HG03066 (cell line): ENCODE results near the gene CTNS.
"Not testable (repeated sequence)": the region's sequence is repeated elsewhere in the genome, so short reads cannot be mapped to it uniquely, and the experiment has no call there.

Source experiments
- ATAC-seq: cut with Tn5 transposase; IDR thresholded peaks from one replicate; pipeline ENCODE4 v1.9.1; 2021; ENCODE audit warnings: low read depth; ENCODE audit not compliant: unreplicated experiment

Gene CTNS

DNA sequence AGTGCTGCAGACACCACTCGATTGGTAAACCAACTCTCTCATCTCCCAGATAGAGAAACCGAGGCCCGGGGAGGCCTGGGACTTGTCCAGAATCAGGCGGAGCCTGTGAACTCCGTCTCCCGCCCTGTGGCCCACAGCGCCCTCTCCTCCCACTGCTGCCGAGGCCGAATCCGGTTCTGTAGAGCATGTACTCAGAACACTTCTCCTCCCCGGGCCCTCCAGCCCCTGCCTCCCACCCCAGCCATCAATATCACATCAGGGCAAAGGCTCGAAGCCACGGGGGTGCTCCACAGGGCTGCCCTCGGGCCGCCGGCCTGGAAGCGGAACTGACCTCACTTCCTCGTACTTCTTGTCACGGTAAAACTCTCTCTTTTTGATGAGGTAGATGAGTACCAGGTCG lies 45.0 kb downstream of the CTNS start:
- no peak for ATAC-seq

DNA sequence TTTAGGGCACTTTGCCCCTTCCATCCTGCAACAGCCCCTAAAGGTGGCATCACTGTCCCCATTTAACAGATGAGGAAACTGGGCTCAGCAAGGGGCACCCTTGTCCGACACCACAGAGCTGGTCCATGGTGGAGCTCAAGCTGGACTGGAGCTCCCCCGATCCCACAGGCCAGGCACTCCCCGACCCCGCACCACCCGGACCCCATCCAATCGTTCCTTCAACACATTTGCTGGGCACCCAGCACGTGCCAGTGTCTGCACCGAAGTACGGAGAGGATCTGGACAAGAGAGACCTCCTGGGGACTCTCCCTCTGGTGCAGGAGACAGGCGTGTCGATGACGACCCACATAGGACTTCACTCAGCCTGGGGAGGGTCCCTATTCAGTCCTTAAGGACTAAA lies 45.5 kb downstream of the CTNS start:
- no peak for ATAC-seq

DNA sequence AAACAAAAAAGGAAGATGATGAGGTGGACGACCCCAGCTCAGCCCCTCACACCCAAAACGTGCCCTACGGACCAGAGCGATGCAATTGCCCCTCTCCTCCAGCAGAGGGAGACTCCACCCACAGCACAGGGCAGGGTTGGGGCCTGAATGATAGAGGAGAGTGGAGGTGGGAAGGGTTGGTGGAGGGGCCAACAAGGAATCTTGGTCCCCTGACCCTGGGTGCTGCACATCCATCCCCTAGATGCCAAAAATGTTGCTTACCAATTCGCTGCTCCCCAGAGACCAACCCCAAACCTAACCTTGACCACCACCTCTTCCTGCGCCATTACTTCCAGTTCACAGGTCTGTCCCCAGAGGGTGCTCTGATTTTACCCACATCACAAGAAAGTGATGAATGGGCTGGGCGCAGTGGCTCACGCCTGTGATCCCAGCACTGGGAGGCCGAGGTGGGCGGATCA lies 46.5 kb downstream of the CTNS start:
- no peak for ATAC-seq

- ATAC-seq: no peak
These were observed 48.6 kb downstream of the CTNS start for GRCh38 chr17:3685174-3685573.

DNA sequence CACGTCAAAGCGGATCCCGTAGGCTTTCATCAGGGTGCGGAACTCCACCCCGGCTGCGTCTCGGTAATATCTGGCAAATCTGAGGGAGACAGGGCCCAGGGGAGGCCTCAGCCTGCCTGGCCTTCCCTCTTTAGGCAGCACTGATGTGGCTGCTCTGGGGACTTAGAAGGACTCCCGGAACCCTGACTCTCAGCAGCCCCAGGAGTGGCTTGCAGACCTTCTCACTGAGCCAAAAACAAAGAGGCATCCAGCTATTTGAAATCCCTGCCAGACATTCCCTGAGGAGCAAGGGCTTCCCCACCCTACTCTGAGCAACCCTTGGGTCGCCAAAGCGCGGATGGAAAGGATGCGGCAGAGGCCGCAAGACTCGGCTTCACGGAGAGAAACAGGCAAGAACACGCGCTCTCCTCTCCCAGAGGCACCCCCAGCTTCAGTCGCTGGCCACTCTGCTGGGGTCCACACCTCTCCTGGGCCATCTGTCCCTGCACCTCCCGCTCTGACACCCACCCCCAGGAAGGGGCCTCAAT lies 51.5 kb downstream of the CTNS start:
- ATAC-seq: no peak

GRCh38 chr17:3688852-3689261 lies 52.3 kb downstream of the CTNS start:
- no peak for ATAC-seq

DNA sequence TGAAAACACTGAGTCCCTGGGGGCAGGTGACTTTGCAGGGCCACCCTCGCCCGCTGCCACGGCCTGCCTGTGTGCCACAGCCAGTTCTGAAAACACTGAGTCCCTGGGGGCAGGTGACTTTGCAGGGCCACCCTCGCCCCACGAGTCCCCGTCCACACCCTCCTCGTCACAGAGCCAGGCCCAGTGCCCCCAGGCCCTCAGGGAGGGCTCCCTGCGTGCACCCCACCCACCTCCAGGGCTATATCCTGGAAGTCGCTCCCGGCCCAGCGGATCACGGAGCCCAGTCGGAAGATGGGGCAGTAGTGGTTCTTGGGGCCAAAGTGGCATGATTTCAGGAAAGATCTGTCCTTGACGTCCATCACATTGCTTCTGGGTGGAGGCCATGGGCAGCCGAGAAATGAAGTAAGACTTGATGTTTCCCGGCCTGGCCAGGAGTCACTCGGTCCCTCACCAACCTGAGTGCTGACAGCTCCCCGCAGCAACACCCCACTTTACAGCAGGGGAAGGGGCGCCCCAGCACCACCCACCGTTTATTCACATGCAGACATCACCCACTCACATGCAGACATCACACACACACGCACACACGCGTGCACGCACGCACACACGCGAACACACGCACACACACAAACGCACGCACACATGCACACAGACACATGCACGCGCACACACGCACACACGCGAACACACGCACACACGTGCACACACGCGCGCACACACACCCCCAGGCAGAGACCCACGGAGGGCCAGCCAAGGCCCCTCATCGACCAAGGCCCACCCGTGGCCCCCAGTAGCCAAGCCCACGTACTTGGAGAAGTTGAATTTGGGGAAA lies 52.9 kb downstream of the CTNS start:
- ATAC-seq: no peak

GRCh38 chr17:3690094-3690715 lies 53.6 kb downstream of the CTNS start:
- no peak for ATAC-seq

- ATAC-seq: no peak
These were observed 55.1 kb downstream of the CTNS start for GRCh38 chr17:3691617-3692067.

GRCh38 chr17:3692346-3692745 lies 55.8 kb downstream of the CTNS start:
- ATAC-seq: no peak

DNA sequence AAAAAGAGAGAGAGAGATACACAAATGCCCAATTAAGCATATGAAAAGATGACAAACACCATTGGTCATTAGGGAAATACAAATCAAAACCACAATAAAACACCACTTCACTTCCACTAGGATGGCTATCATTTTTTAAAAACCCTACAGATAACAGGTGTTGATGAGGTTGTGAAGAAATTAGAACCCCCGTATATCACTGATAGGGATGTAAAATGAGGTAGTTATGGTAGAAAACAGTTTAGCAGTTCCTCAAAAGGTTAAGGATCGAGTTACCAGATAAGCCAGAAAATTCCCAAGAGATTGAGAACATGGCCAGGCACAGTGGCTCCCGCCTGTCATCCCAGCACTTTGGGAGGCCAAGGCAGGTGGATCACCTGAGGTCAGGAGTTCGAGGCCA lies 56.6 kb downstream of the CTNS start:
- ATAC-seq: no peak

DNA sequence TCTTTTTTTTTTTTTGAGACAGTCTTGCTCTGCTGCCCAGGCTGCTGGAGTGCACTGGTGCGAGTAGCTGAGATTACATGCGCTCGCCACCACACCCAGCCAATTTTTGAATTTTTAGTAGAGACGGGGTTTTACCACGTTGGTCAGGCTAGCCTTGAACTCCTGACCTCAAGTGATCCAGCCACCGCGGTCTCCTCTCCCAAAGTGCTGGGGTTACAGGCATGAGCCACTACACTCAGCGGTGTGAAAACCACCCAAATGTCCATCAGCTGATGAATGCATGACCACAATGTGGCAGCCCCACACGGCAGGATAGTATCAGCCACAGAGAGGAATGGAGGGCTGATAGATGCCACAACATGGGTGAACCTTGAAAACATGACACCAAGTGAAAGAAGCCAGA lies 57.3 kb downstream of the CTNS start:
- no peak for ATAC-seq

DNA sequence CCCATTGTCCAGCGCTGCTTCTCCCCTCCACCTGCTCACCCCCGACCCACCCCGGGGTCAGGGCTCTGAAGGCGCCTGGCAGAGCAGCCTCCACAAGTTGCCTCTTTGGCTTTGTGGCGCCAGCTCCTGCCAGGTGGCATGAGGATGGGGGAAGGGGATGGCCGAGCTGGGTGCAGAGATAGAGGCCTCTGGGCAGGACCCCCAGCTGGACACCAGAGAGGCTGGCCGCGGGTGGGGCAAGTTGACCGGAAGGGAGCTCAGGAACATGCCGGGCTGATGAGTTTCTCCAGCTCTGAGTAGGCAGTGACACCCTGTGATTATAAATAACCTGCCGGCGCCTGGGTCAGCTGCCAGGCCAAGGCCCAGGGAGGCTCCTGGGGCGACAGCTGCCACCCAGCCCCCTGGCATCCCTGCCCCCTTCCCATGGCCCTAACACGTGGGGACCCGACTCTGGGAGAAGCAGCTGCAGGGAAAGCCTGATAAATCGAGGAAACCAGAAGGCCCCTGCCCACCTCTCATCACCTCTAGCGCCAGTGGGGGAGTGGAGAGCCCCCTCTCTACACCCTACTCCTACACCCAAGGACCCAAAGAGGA lies 58.7 kb downstream of the CTNS start:
- no peak for ATAC-seq

- ATAC-seq: no peak
These were observed 59.3 kb downstream of the CTNS start, which contains the start of gene P2RX5 for GRCh38 chr17:3695723-3696411. Gene P2RX5 (minus strand): TSS chr17:3696155. CDS start chr17:3696005, 150 bp downstream.

GRCh38 chr17:3697103-3697476 lies 60.5 kb downstream of the CTNS start:
- ATAC-seq: no peak

- ATAC-seq: no peak
These were observed 61.6 kb downstream of the CTNS start for GRCh38 chr17:3698139-3698538.

- ATAC-seq: no peak
These were observed 63.4 kb downstream of the CTNS start for GRCh38 chr17:3699951-3700350.

GRCh38 chr17:3702041-3702539 lies 65.5 kb downstream of the CTNS start:
- ATAC-seq: not testable (repeated sequence)

DNA sequence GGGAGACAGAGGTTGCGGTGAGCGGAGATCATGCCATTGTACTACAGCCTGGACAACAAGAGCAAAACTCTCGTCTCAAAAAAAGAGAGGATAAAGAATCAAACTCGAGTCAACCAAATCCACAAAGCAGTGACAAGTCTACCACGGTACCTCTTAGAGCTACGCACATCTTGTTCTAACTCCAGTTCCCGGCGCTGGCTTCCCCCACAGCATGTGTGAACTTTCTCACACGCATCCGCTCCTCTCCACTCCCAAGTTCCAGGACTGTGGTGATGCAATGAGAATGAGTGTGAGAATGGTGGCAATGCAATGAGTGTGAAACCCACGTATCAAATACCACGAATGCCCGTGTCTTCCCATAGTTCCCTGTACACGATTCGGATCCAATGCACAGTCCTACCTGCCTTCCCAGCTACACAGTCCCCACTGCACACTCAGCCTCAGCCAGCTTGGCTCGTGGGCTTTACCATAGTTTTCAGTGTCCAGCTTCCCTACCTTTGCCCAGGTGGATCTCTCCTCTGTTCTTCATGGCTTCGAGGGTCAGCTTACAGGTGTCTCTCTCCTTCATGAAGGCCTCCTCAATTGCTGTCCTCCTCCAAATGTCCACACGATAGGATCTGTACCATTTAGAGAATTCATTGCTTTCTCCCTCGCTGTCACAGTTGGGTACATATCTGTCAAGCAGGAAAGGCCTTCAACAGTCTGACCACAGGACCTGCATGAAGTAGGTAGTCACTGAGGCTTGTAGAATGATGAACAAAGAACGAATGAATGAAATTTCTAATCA lies 68.6 kb downstream of the CTNS start:
- no peak for ATAC-seq

- not testable (repeated sequence) for ATAC-seq
These were observed 69.1 kb downstream of the CTNS start for GRCh38 chr17:3705718-3705984.
